Vagina (tissue), 2 donors: ENCODE measurements around the gene PRRT3. TPM values are rescaled to one million over a fixed set of nuclear protein-coding genes. Genes with fewer than 3 reads are reported as not detected.

ENCODE experiments used
- DNase-seq, 2 donors: peaks; one replicate each; pipeline ENCODE4 v3.0.0-alpha.2; 2017; ENCODE audit errors: extremely low spot score in 2 of 2
- H3K27ac ChIP-seq: fragments of 200-600 bp; sonication (generic); one replicate; pipeline ENCODE4 v1.5.1; 2019
- H3K27me3 ChIP-seq: fragments of 200-600 bp; sonication (generic); one replicate; pipeline ENCODE4 v1.5.1; 2019
- H3K36me3 ChIP-seq, 2 donors: fragments of 200-600 bp; sonication (generic); one replicate each; pipeline ENCODE4 v1.5.1; 2017 to 2019
- H3K4me1 ChIP-seq: fragments of 200-600 bp; sonication (generic); one replicate; pipeline ENCODE4 v1.5.1; 2019
- H3K4me3 ChIP-seq, 2 donors: fragments of 200-600 bp; sonication (generic); 1 replicate in 1 of 2; 2 replicates in 1 of 2; pipeline ENCODE4 v1.5.1; 2016 to 2019
- H3K9me3 ChIP-seq: fragments of 200-600 bp; sonication (generic); one replicate; pipeline ENCODE4 v1.5.1; 2019
- CTCF ChIP-seq, 3 experiments: fragments of 450-650 bp in 2 of 3; fragments of 200-600 bp in 1 of 3; sonication (generic) in 1 of 3; IDR thresholded peaks; one replicate each; pipeline ENCODE4 v1.5.1; 2017 to 2019; ENCODE audit warnings: antibody characterized with exemption in 3 of 3, mild to moderate bottlenecking in 2 of 3, moderate library complexity in 2 of 3
- POLR2A ChIP-seq, 2 donors: fragments of 450-650 bp; IDR thresholded peaks; one replicate each; pipeline ENCODE4 v1.6.1; 2017; ENCODE audit warnings: antibody characterized with exemption in 2 of 2, mild to moderate bottlenecking in 2 of 2, moderate library complexity in 2 of 2
- POLR2AphosphoS5 ChIP-seq, 2 donors: sonication (generic); formaldehyde crosslinking; IDR thresholded peaks; one replicate each; pipeline ENCODE4 v1.9.0; 2017; ENCODE audit warnings: antibody characterized with exemption in 2 of 2, mild to moderate bottlenecking in 2 of 2, low read depth in 1 of 2; ENCODE audit not compliant: insufficient read depth in 1 of 2
- intact Hi-C: fragments of 100-400 bp; cut with DNase I; formaldehyde crosslinking; loops from one replicate; pipeline ENCODE4 v1.15.1; 2023
- total RNA-seq: library from RNA; depleted of rRNA; stranded (reverse); fragments of >200 nt; gene quantifications from one replicate; pipeline ENCODE4 v1.2.3, GENCODE V29; 2016

Gene PRRT3
- total RNA-seq, 1 donor from 2014 or later = 1.7 TPM

- intact Hi-C loops = loop anchor here (10.0 kb wide), 1 partner anchor 133 kb away; no protein-coding TSS in a partner anchor
- Histone ChIP-seq H3K4me1 (peaks cover 32% of the 10 kb centered on the region), H3K36me3 (peaks cover 0 to 31% of the 10 kb centered on the region in 2 donors), H3K4me3 (no peak overlapping the region), H3K27ac (no peak overlapping the region), H3K27me3 (no peaks in the 10 kb centered on the region), H3K9me3 (no peaks in the 10 kb centered on the region)
- TF ChIP-seq CTCF (IDR thresholded peaks at IDR 0.05) (no peak), POLR2AphosphoS5 (IDR thresholded peaks at IDR 0.05; ENCODE audit: insufficient read depth in 1 of 2, low read depth in 1 of 2) (no peak), POLR2A (IDR thresholded peaks at IDR 0.05) (no peak)
- DNase-seq = no peak
Measured at GRCh38 chr3:9937486-9938238, 14.5 kb downstream of the PRRT3 start.

- DNase-seq = no peak
- intact Hi-C loops = loop anchor here (10.0 kb wide), 1 partner anchor 131 kb away; no protein-coding TSS in a partner anchor
- no peak for TF ChIP-seq POLR2AphosphoS5 (IDR thresholded peaks at IDR 0.05; ENCODE audit: insufficient read depth in 1 of 2, low read depth in 1 of 2)
- TF ChIP-seq CTCF (IDR thresholded peaks at IDR 0.05) = no peak
- no peak for TF ChIP-seq POLR2A (IDR thresholded peaks at IDR 0.05)
Measured at GRCh38 chr3:9935966-9936510, 16.2 kb downstream of the PRRT3 start.

GRCh38 chr3:9934993-9935392 is 17.2 kb downstream of the PRRT3 start:
- no peak for DNase-seq
- no peaks in the 10 kb centered on the region for H3K27me3 ChIP-seq
- H3K4me3 ChIP-seq = peak overlapping the region; percentile 75 to 89
- intact Hi-C loops = loop anchor here (5.0 to 10.0 kb wide), 3 partner anchors 92 to 130 kb away; partner anchors contain the start of genes FANCD2 and RPUSD3
- peaks cover 43% of the 10 kb centered on the region for H3K4me1 ChIP-seq
- no peaks in the 10 kb centered on the region for H3K9me3 ChIP-seq
- TF ChIP-seq CTCF (IDR thresholded peaks at IDR 0.05) (no peak), POLR2AphosphoS5 (IDR thresholded peaks at IDR 0.05; ENCODE audit: insufficient read depth in 1 of 2, low read depth in 1 of 2) (no peak), POLR2A (IDR thresholded peaks at IDR 0.05) (no peak)
- H3K27ac ChIP-seq = peak overlapping the region; percentile 93
- peaks cover 0 to 29% of the 10 kb centered on the region in 2 donors for H3K36me3 ChIP-seq

More at GRCh38 chr3:9935966-9936510, 16.2 kb downstream of the PRRT3 start:
- Histone ChIP-seq H3K27me3 (no peaks in the 10 kb centered on the region), H3K27ac (no peak overlapping the region), H3K9me3 (no peaks in the 10 kb centered on the region), H3K4me3 (no peak overlapping the region), H3K36me3 (peaks cover 0 to 26% of the 10 kb centered on the region in 2 donors), H3K4me1 (peaks cover 43% of the 10 kb centered on the region)

- no peak for DNase-seq
- intact Hi-C loops = loop anchor here (5.0 to 10.0 kb wide), 3 partner anchors 92 to 129 kb away; partner anchors contain the start of genes FANCD2 and RPUSD3
- peak overlapping the region; percentile 93 for H3K27ac ChIP-seq
- H3K27me3 ChIP-seq = no peaks in the 10 kb centered on the region
- H3K4me3 ChIP-seq = peak overlapping the region; percentile 75 to 89
- H3K4me1 ChIP-seq = peaks cover 43% of the 10 kb centered on the region
- H3K9me3 ChIP-seq = no peaks in the 10 kb centered on the region
- no peak for TF ChIP-seq POLR2A (IDR thresholded peaks at IDR 0.05)
- TF ChIP-seq POLR2AphosphoS5 (IDR thresholded peaks at IDR 0.05; ENCODE audit: insufficient read depth in 1 of 2, low read depth in 1 of 2) = no peak
- no peak for TF ChIP-seq CTCF (IDR thresholded peaks at IDR 0.05)
- H3K36me3 ChIP-seq = peaks cover 0 to 33% of the 10 kb centered on the region in 2 donors
Measured at GRCh38 chr3:9934235-9934621, 18.0 kb downstream of the PRRT3 start.
